Renal pelvis (tissue), 12 donors: ENCODE measurements around the gene B4GALNT1. TPM values are rescaled to one million over a fixed set of nuclear protein-coding genes. Genes with fewer than 3 reads are reported as not detected.
"Not testable (repeated sequence)": the region's sequence is repeated elsewhere in the genome, so short reads cannot be mapped to it uniquely, and the experiment has no call there.

Experiments used
- DNase-seq: peaks from one replicate; pipeline ENCODE4 v3.0.0-alpha.2; 2013
- long read RNA-seq, 16 experiments: transcript quantifications; one replicate each; lab custom pipeline, GENCODE V29; 2026
- polyA plus RNA-seq, 3 donors: library from polyadenylated mRNA; unstranded; fragments of 120-200 nt; gene quantifications; one replicate each; pipeline ENCODE4 v1.2.1, GENCODE V29; 2013; ENCODE audit not compliant: insufficient read length in 3 of 3

Gene B4GALNT1
- polyA plus RNA-seq, result 1 to 10 TPM in 1 of 3 donors, under 1 TPM in 2; 0.87 to 1.1 (median 0.94) TPM
- long read RNA-seq, donor 1, result 0 reads
- long read RNA-seq, donor 2, result 0 reads
- long read RNA-seq, donor 3, result 0 reads
- long read RNA-seq, donor 4, result 0 reads
- long read RNA-seq, donor 5, result 0 reads
- long read RNA-seq, donor 6, result 0 reads
- long read RNA-seq, donor 7, result 0 reads
- long read RNA-seq, donor 8, partial matches to known transcripts, result 0 of 1 reads
- long read RNA-seq, donor 8, other reads (novel, unspliced or antisense), result 0 of 1 reads
- long read RNA-seq, donor 9, result 0 reads
- long read RNA-seq, donor 10, result 0 reads
- long read RNA-seq, donor 11, result 0 reads
- long read RNA-seq, donor 12, result 0 reads
- long read RNA-seq, donor 13, result 0 reads
- long read RNA-seq, donor 14, result 0 reads
- long read RNA-seq, donor 15, partial matches to known transcripts, result 0 of 1 reads
- long read RNA-seq, donor 15, other reads (novel, unspliced or antisense), result 0 of 1 reads
- long read RNA-seq, donor 16, result 0 reads

DNA sequence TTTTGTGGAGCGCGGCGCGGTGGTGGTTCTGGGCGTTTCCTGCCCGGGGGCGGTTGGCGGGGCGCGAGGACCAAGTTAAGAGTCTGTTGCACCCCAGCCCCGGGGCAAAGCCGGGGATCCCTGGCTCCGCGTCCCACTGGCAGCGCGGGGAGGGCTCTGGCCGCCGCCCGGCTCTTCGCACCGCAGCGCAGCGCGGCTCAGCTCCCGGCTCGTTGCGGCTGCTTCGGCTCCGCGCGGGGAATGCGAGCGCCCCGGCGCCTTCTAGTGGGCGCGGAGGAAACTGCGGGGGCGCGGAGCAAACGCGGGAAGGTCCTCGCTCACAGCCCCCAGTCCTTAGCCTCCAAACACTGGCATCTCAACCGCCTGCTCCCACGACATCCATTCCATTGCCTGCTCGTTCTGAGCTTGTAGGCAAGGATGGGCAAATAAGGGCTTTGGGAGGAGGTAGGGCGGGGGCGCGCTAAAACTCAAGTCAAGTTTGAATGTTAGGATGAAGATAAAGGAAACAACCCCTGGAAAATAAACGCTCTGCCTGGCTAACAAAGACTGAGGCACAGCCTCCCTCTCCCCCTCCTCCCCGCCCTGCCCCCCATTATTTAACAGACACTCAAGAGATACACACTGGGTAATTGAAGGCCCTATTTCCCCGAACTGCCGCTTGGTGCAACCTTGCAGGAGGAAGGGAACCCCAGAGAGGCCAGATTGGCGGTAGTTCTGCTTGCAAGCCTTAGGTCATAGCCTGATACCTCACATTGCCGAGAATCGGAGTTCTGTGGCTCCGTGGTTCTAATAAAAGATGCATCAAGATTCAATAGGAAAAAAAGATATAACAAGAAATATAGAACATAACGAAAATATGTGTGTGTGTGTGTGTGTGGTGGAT lies at the start of gene B4GALNT1:
Gene B4GALNT1 (minus strand): TSS at position 244 of the 883 bp plus-strand sequence. CDS start 1,069 bp downstream, outside the sequence.
- DNase-seq, result no peak

- DNase-seq, result no peak
These were observed 46.7 kb upstream of the B4GALNT1 start for GRCh38 chr12:57679697-57680096.

DNA sequence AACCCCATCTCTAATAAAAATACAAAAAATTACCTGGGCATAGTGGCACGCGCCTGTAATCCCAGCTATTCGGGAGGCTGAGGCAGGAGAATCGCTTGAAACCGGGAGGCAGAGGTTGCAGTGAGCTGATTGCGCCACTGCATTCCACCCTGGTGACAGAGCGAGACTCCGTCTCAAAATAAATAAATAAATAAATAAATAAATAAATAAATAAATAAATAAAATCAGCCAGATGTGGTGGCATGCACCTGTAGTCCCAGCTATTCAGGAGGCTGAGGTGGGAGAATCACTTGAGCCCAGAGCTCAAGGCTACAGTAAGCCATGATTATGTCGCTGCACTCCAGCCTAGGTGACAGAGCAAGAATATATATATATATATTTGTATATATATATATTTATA lies 44.9 kb upstream of the B4GALNT1 start:
- DNase-seq, result not testable (repeated sequence)

GRCh38 chr12:57674691-57675090 lies 41.7 kb upstream of the B4GALNT1 start:
- no peak for DNase-seq

DNA sequence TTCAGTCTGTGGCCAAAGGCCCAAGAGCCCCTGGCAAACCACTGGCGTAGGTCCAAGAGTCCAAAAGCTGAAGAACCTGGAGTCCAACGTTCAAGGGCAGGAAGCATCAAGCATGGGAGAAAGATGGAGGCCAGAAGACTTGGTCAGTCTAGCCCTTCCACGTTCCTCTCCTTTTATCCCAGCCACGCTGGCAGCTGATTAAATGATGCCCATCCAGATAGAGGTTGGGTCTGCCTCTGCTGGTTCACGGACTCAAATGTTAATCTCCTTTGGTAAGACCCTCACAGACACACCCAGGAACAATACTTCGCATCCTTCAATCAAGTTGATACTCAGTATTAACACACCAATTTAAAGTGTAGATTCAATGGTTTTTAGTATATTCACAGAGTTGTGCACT lies 39.8 kb upstream of the B4GALNT1 start:
- DNase-seq, result no peak

DNA sequence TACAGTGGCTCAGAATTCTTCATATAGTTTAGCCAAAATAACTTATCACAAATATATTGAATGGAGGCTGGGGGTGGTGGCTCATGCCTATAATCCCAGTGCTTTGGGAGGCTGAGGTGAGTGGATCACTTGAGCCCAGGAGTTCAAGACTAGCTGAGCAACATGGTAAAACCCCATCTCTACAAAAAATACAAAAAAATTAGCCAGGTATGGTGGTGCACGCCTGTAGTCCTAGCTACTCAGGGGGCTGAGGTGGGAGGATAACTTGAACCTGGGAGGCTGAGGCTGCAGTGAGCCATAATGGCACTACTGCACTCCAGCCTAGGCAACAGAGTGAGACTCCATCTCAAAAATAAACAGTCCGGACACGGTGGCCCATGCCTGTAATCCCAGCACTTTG lies 38.8 kb upstream of the B4GALNT1 start:
- DNase-seq, result not testable (repeated sequence)

GRCh38 chr12:57669691-57670090 lies 36.7 kb upstream of the B4GALNT1 start:
- DNase-seq, result not testable (repeated sequence)

DNA sequence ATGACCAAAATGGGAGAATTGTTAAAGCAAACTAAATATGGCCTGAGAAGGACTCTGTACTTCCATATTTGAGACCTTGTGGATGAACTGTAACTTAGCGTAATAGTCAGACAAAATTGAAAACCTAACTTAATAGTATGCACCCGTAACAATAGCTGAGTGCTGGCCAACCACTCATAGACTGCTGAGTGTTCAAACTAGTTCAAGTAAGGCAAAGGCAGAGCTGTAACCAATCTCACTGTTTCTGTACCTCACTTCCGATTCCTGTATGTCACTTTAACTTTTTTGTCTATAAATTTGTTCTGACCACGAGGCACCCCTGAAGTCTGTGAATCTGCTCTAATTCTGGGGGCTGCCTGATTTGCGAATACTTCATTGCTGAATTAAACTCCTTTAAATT lies 33.9 kb upstream of the B4GALNT1 start:
- no peak for DNase-seq

GRCh38 chr12:57665066-57665820 lies 32.2 kb upstream of the B4GALNT1 start:
- not testable (repeated sequence) for DNase-seq

- no peak for DNase-seq
These were observed 28.4 kb upstream of the B4GALNT1 start for GRCh38 chr12:57661376-57661775.

DNA sequence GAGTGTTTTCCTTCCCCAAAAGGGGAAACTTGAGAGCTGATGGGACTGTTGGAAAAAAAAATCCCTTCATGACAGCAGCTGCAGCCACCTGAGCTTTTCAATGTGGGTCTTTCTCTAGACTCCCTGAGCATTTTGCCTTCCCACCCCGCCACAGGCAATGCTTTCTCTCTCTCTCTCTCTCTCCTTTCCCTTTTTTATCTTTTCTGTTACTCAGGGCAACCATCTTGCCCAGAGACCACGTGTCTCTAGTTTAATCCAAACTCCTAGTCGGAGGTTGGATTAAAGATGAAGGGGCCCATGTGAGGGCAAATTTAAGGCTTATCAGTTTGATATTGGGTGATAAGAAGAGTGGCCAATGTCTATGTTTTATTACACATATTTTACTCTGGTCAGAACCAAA lies 25.9 kb upstream of the B4GALNT1 start:
- no peak for DNase-seq

GRCh38 chr12:57657744-57658143 lies 24.7 kb upstream of the B4GALNT1 start:
- DNase-seq, result no peak

DNA sequence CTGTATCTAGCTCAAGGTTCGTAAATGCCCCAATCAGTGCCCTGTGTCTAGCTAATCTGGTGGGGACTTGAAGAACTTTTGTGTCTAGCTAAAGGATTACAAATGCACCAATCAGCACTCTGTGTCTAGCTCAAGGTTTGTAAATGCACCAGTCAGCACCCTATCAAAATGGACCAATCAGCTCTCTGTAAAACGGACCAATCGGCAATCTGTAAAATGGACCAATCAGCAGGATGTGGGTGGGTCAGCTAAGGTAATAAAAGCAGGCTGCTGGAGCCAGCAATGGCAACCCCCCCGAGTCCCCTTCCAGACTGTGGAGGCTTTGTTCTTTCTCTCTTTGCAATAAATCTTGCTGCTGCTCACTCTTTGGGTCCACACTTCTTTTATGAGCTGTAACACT lies 23.4 kb upstream of the B4GALNT1 start:
- DNase-seq, result not testable (repeated sequence)

DNA sequence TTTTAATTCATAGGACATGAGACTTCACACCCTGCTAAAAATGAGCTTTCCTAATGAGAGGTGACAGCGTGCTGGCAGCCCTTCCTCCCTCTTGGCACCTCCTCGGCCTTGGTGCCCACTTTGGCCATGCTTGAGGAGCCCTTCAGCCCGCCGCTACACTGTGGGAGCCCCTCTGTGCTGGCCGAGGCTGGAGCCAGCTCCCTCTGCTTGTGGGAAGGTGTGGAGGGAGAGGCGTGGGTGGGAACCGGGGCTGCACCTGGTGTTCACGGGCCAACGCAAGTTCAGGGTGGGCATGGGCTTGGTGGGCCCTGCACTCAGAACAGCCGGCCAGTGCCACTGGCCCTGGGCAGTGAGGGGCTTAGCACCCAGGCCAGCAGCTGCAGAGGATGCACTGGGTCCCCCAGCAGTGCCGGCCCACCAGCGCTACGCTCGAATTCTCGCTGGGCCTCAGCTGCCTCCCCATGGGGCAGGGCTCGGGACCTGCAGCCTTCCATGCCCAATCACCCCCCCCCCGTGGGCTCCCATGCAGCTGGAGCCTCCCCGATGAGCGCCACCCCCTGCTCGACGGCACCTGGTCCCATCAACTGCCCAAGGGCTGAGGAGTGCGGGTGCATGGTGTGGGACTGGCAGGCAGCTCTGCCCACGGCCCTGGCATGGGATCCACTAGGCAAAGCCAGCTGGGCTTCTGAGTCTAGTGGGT lies 22.7 kb upstream of the B4GALNT1 start:
- no peak for DNase-seq

- no peak for DNase-seq
These were observed 21.0 kb upstream of the B4GALNT1 start for GRCh38 chr12:57654042-57654441.

GRCh38 chr12:57646659-57647049 lies 13.7 kb upstream of the B4GALNT1 start:
- not testable (repeated sequence) for DNase-seq

DNA sequence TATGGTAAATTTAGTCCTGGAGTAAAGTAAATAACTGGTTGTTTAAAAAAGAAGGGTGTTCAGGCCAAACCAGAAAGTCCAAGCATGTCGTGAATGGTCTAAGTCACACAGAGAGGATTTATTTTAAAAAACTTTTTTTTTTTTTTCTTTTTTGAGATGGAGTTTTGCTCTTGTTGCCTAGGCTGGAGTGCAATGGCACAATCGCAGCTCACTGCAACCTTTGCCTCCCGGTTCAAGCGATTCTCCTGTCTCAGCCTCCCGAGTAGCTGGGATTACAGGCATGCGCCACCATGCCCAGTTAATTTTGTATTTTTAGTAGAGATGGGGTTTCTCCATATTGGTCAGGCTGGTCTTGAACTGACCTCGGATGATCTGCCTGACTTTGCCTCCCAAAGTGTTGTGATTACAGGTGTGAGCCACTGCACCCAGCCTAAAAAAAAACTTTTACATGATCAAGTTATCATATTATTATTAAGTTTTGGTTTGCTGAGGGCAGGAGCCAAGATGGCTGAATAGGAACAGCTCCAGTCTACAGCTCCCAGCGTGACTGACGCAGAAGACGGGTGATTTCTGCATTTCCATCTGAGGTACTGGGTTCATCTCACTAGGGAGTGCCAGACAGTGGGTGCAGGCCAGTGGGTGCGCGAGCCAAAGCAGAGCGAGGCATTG lies 13.1 kb upstream of the B4GALNT1 start:
- DNase-seq, result not testable (repeated sequence)

DNA sequence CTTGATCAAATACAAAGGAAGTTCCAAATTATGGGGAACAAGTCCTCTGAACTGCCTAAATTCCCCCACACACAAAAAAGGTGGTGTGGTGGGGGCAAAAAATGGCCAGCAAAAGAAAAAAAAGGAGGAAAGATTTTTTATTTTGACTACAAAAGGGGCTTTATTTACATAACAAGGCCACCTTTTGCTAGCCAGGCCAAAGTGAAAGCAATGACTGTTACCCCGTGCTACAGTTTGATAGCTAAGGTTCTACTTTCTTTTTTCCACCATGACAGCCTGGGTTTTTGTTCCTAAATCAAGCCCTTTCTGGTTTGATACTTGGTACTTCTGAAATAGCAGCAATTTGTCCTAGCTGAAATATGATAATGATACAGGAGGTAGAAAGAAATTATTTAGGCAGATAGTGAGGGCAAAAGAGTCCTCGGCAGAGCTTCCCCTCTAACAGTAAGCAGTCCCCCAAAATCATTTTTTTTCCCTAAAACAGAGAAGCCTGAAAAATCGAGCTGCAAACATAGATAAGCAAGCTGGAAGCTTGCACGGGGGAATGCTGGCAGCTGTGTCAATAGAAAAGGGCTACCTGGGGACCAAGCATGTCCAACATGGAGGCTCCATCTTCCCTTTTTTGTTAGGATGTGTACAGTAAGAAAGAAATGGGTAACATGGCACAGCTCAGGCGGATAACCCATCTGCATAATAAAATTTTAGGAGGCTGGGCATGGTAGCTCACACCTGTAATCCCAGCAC lies 8.9 kb upstream of the B4GALNT1 start:
- DNase-seq, result no peak

GRCh38 chr12:57640175-57641042 lies 7.4 kb upstream of the B4GALNT1 start:
- DNase-seq, result no peak
